ENCODE results near the gene DRAXIN.

DRAXIN gene

GRCh38 chr1:11711490-11711889 is 20.0 kb downstream of the DRAXIN start:
- TF ChIP-seq EZH2phosphoT487 (IDR thresholded peaks at IDR 0.05; ENCODE audit: low read length) = no peak
- TF ChIP-seq, protein P1, sequence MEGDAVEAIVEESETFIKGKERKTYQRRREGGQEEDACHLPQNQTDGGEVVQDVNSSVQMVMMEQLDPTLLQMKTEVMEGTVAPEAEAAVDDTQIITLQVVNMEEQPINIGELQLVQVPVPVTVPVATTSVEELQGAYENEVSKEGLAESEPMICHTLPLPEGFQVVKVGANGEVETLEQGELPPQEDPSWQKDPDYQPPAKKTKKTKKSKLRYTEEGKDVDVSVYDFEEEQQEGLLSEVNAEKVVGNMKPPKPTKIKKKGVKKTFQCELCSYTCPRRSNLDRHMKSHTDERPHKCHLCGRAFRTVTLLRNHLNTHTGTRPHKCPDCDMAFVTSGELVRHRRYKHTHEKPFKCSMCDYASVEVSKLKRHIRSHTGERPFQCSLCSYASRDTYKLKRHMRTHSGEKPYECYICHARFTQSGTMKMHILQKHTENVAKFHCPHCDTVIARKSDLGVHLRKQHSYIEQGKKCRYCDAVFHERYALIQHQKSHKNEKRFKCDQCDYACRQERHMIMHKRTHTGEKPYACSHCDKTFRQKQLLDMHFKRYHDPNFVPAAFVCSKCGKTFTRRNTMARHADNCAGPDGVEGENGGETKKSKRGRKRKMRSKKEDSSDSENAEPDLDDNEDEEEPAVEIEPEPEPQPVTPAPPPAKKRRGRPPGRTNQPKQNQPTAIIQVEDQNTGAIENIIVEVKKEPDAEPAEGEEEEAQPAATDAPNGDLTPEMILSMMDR (IDR thresholded peaks at IDR 0.05; ENCODE audit: low read length) = no peak
- no peak for TF ChIP-seq EZH2 (optimal IDR thresholded peaks at IDR 0.05; ENCODE audit: low read depth, low read length)
- no peak overlapping the region for H3K9ac ChIP-seq (ENCODE audit: low read length)
- H3K27ac ChIP-seq (ENCODE audit: low read length) = no peak overlapping the region

GRCh38 chr1:11712285-11712684 is 20.8 kb downstream of the DRAXIN start:
- Histone ChIP-seq H3F3A (ENCODE audit: insufficient read depth, low read length) (no peaks in the 10 kb centered on the region), H3K36me3 (replicated peaks; ENCODE audit: insufficient read depth, low read length) (no peaks in the 10 kb centered on the region)
- DNase-seq = no peak

More at GRCh38 chr1:11711490-11711889, 20.0 kb downstream of the DRAXIN start:
- Histone ChIP-seq H3K4me1 (ENCODE audit: low read length) (no peaks in the 10 kb centered on the region), H3K4me3 (ENCODE audit: low read length) (no peak overlapping the region), H3K27me3 (replicated peaks; ENCODE audit: insufficient read depth, low read length) (peaks cover 90% of the 10 kb centered on the region), H2AFZ (ENCODE audit: low read length) (no peak overlapping the region), H3F3A (ENCODE audit: insufficient read depth, low read length) (no peaks in the 10 kb centered on the region), H4K20me1 (ENCODE audit: insufficient read depth, low read length) (no peaks in the 10 kb centered on the region), H3K4me2 (ENCODE audit: low read depth, low read length) (no peak overlapping the region), H3K9me3 (replicated peaks; ENCODE audit: insufficient read depth, low read length) (no peaks in the 10 kb centered on the region), H3K36me3 (replicated peaks; ENCODE audit: insufficient read depth, low read length) (no peaks in the 10 kb centered on the region), H3K79me2 (ENCODE audit: low read length) (no peaks in the 10 kb centered on the region), H3K9me2 (replicated peaks; ENCODE audit: insufficient read depth, low read length) (no peaks in the 10 kb centered on the region)
- DNase-seq = no peak

DNA sequence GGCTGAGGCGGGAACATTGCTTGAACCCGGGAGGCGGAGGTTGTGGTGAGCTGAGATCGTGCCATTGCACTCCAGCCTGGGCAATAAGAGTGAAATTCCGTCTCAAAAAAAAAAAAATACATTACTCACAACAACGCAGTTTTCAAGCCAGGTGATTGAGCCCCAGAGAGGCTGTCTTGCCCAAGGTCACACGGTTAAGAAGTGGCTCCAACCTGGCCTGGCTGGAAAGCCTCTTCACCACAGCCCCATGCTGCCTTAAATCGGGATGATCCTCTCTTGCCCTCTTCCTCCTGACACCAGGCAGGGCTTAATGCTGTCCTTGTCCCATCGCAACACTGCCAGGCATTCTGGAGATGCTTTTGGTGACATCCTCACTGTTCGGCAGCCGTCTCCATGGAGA is 21.6 kb downstream of the DRAXIN start:
- Histone ChIP-seq H3K4me2 (ENCODE audit: low read depth, low read length) (no peak overlapping the region), H3K79me2 (ENCODE audit: low read length) (no peaks in the 10 kb centered on the region), H3K9me2 (replicated peaks; ENCODE audit: insufficient read depth, low read length) (no peaks in the 10 kb centered on the region), H3K4me1 (ENCODE audit: low read length) (no peaks in the 10 kb centered on the region), H3K9me3 (replicated peaks; ENCODE audit: insufficient read depth, low read length) (no peaks in the 10 kb centered on the region), H3K9ac (ENCODE audit: low read length) (no peak overlapping the region), H2AFZ (ENCODE audit: low read length) (no peak overlapping the region), H3F3A (ENCODE audit: insufficient read depth, low read length) (no peaks in the 10 kb centered on the region), H3K27me3 (replicated peaks; ENCODE audit: insufficient read depth, low read length) (peaks cover 82% of the 10 kb centered on the region), H4K20me1 (ENCODE audit: insufficient read depth, low read length) (no peaks in the 10 kb centered on the region), H3K27ac (ENCODE audit: low read length) (no peak overlapping the region), H3K36me3 (replicated peaks; ENCODE audit: insufficient read depth, low read length) (no peaks in the 10 kb centered on the region), H3K4me3 (ENCODE audit: low read length) (no peak overlapping the region)
- TF ChIP-seq EZH2phosphoT487 (IDR thresholded peaks at IDR 0.05; ENCODE audit: low read length) (no peak), EZH2 (optimal IDR thresholded peaks at IDR 0.05; ENCODE audit: low read depth, low read length) (no peak)
- TF ChIP-seq, protein P1 (IDR thresholded peaks at IDR 0.05; ENCODE audit: low read length) = no peak
- DNase-seq = no peak

More at GRCh38 chr1:11712285-11712684, 20.8 kb downstream of the DRAXIN start:
- Histone ChIP-seq H3K9ac (ENCODE audit: low read length) (no peak overlapping the region), H4K20me1 (ENCODE audit: insufficient read depth, low read length) (no peaks in the 10 kb centered on the region), H3K79me2 (ENCODE audit: low read length) (no peaks in the 10 kb centered on the region), H3K4me3 (ENCODE audit: low read length) (no peak overlapping the region), H3K27ac (ENCODE audit: low read length) (no peak overlapping the region), H3K4me2 (ENCODE audit: low read depth, low read length) (no peak overlapping the region), H3K9me2 (replicated peaks; ENCODE audit: insufficient read depth, low read length) (no peaks in the 10 kb centered on the region), H3K9me3 (replicated peaks; ENCODE audit: insufficient read depth, low read length) (no peaks in the 10 kb centered on the region), H3K27me3 (replicated peaks; ENCODE audit: insufficient read depth, low read length) (peaks cover 90% of the 10 kb centered on the region), H3K4me1 (ENCODE audit: low read length) (no peaks in the 10 kb centered on the region), H2AFZ (ENCODE audit: low read length) (no peak overlapping the region)
- TF ChIP-seq, protein P1 (IDR thresholded peaks at IDR 0.05; ENCODE audit: low read length) = no peak
- TF ChIP-seq EZH2 (optimal IDR thresholded peaks at IDR 0.05; ENCODE audit: low read depth, low read length) (no peak), EZH2phosphoT487 (IDR thresholded peaks at IDR 0.05; ENCODE audit: low read length) (no peak)

Data from MM.1S (cell line).